ENCODE data around the gene UVRAG. TPM values are rescaled to one million over a fixed set of nuclear protein-coding genes. Genes with fewer than 3 reads are reported as not detected.

The UVRAG gene
- total and polyA plus RNA-seq, 12 donors = 5.0 to 18.3 (median 13.4) TPM

- Histone ChIP-seq H3K4me1 (peaks cover 0 to 36% (median 13%) of the 10 kb centered on the region in 9 donors), H3K27me3 (no peaks in the 10 kb centered on the region), H3K4me3 (no peak overlapping the region), H3K36me3 (peaks cover 0 to 3% (median 0%) of the 10 kb centered on the region in 9 donors), H3K27ac (no peak overlapping the region), H3K9me3 (no peaks in the 10 kb centered on the region)
- no peak for TF ChIP-seq CTCF (IDR thresholded peaks at IDR 0.05)
- 90 to 91% methylated on average over 8 of the region's 8 CpGs for WGBS, 2 donors
- DNase-seq (no peak), ATAC-seq (no peak)
- intact Hi-C loops (cut with DNase I) = loop anchor here in 3 of 10 donors (5.0 to 10.0 kb wide), 4 partner anchors 355 to 528 kb away; no protein-coding TSS in a partner anchor
These were observed 17.9 kb upstream of the UVRAG start for GRCh38 chr11:75797116-75797515.

- no peak for ATAC-seq
- peaks cover 0 to 31% (median 13%) of the 10 kb centered on the region in 9 donors for H3K4me1 ChIP-seq
- no peaks in the 10 kb centered on the region for H3K27me3 ChIP-seq
- no peak overlapping the region for H3K4me3 ChIP-seq
- H3K36me3 ChIP-seq = peaks cover 0 to 3% (median 0%) of the 10 kb centered on the region in 9 donors
- H3K27ac ChIP-seq = no peak overlapping the region
- DNase-seq = no peak
- 100% methylated on average over 1 of the region's 1 CpG for WGBS, 2 donors
- no peaks in the 10 kb centered on the region for H3K9me3 ChIP-seq
- intact Hi-C loops (cut with DNase I) = loop anchor here in 3 of 10 donors (5.0 to 10.0 kb wide), 4 partner anchors 355 to 527 kb away; no protein-coding TSS in a partner anchor
- no peak for TF ChIP-seq CTCF (IDR thresholded peaks at IDR 0.05)
These were observed 17.2 kb upstream of the UVRAG start for GRCh38 chr11:75797792-75798191.

- DNase-seq (no peak), ATAC-seq (no peak)
- TF ChIP-seq CTCF (IDR thresholded peaks at IDR 0.05) = no peak
- no peaks in the 10 kb centered on the region for H3K9me3 ChIP-seq
- H3K27me3 ChIP-seq = no peaks in the 10 kb centered on the region
- H3K4me1 ChIP-seq = peaks cover 0 to 22% (median 0%) of the 10 kb centered on the region in 9 donors
- 94 to 95% methylated on average over 8 of the region's 8 CpGs for WGBS, 2 donors
- peaks cover 0 to 3% (median 0%) of the 10 kb centered on the region in 9 donors for H3K36me3 ChIP-seq
- H3K27ac ChIP-seq = no peak overlapping the region
- intact Hi-C loops (cut with DNase I) = loop anchor here in 9 of 10 donors (5.0 to 10.0 kb wide), 6 partner anchors 67 to 522 kb away; no protein-coding TSS in a partner anchor
- no peak overlapping the region for H3K4me3 ChIP-seq
These were observed 14.8 kb upstream of the UVRAG start for GRCh38 chr11:75800136-75800675.

GRCh38 chr11:75800728-75801361 lies 14.2 kb upstream of the UVRAG start:
- intact Hi-C loops (cut with DNase I) = loop anchor here in 9 of 10 donors (1.0 to 10.0 kb wide), 7 partner anchors 66 to 521 kb away; no protein-coding TSS in a partner anchor
- peaks cover 0 to 3% (median 0%) of the 10 kb centered on the region in 9 donors for H3K36me3 ChIP-seq
- 82 to 87% methylated on average over 6 of the region's 6 CpGs for WGBS, 2 donors
- no peaks in the 10 kb centered on the region for H3K9me3 ChIP-seq
- no peak overlapping the region for H3K27ac ChIP-seq
- DNase-seq (no peak), ATAC-seq (no peak)
- peaks cover 0 to 22% (median 0%) of the 10 kb centered on the region in 9 donors for H3K4me1 ChIP-seq
- no peak overlapping the region for H3K4me3 ChIP-seq
- no peak for TF ChIP-seq CTCF (IDR thresholded peaks at IDR 0.05)
- no peaks in the 10 kb centered on the region for H3K27me3 ChIP-seq
